Smooth muscle cell (in vitro differentiated cells): ENCODE measurements around the gene HMCN2. TPM values are rescaled to one million over a fixed set of nuclear protein-coding genes. Genes with fewer than 3 reads are reported as not detected.

Experiments
- DNase-seq: peaks from one replicate; lab custom pipeline; 2025; ENCODE audit not compliant: unreplicated experiment; lab: John Stamatoyannopoulos, UW
- H2AFZ ChIP-seq: fragments of 200-600 bp; sonication (generic); 2 replicates; pipeline ENCODE4 v1.6.0; 2016; ENCODE audit warnings: antibody characterized with exemption, low read depth, mild to moderate bottlenecking
- H3F3A ChIP-seq: fragments of 200-600 bp; sonication (generic); 2 replicates; pipeline ENCODE4 v1.6.0; 2017; ENCODE audit warnings: antibody characterized with exemption, low read depth
- H3K27ac ChIP-seq: fragments of 200-600 bp; sonication (generic); 2 replicates; pipeline ENCODE4 v1.5.1; 2016; ENCODE audit warnings: low read depth, mild to moderate bottlenecking
- H3K27me3 ChIP-seq: fragments of 200-600 bp; sonication (generic); 2 replicates; pipeline ENCODE4 v1.6.1; 2016; ENCODE audit warnings: low read depth, mild to moderate bottlenecking
- H3K36me3 ChIP-seq: fragments of 200-600 bp; sonication (generic); 2 replicates; pipeline ENCODE4 v1.5.1; 2016; ENCODE audit warnings: low read depth
- H3K4me1 ChIP-seq: fragments of 200-600 bp; sonication (generic); 2 replicates; pipeline ENCODE4 v1.5.1; 2016; ENCODE audit warnings: low read depth
- H3K4me2 ChIP-seq: fragments of 200-600 bp; sonication (generic); 2 replicates; pipeline ENCODE4 v1.6.0; 2016; ENCODE audit warnings: mild to moderate bottlenecking
- H3K4me3 ChIP-seq: fragments of 200-600 bp; sonication (generic); 2 replicates; pipeline ENCODE4 v1.5.1; 2016; ENCODE audit warnings: mild to moderate bottlenecking
- H3K79me2 ChIP-seq: fragments of 200-600 bp; sonication (generic); 2 replicates; pipeline ENCODE4 v1.6.0; 2016; ENCODE audit warnings: low read depth, mild to moderate bottlenecking
- H3K9ac ChIP-seq: fragments of 200-600 bp; sonication (generic); 2 replicates; pipeline ENCODE4 v1.6.0; 2016; ENCODE audit warnings: low read depth
- H3K9me3 ChIP-seq: fragments of 200-600 bp; sonication (generic); replicated peaks from 2 replicates; pipeline ENCODE4 v1.5.1; 2016; ENCODE audit warnings: low read depth
- H4K20me1 ChIP-seq: fragments of 200-600 bp; sonication (generic); 2 replicates; pipeline ENCODE4 v1.6.0; 2016; ENCODE audit warnings: low read depth
- CTCF ChIP-seq: fragments of 200-600 bp; sonication (generic); IDR thresholded peaks from 2 replicates; pipeline ENCODE4 v1.5.1; 2017; ENCODE audit warnings: borderline replicate concordance, mild to moderate bottlenecking, antibody characterized with exemption; ENCODE audit not compliant: insufficient read depth, poor library complexity, severe bottlenecking
- WGBS: methylation state at CpG from one replicate; pipeline ENCODE4 v1.1.7; 2016; ENCODE audit warnings: low lambda C conversion rate; 5-methylcytosine and 5-hydroxymethylcytosine counted together
- polyA plus RNA-seq: library from polyadenylated mRNA; unstranded; fragments of >200 nt; fragmentation: Nextera tagmentation; extraction: Ambion mirVana; gene quantifications from 2 replicates; pipeline ENCODE4 v1.2.1, GENCODE V29; 2016
- total RNA-seq: library from RNA; depleted of rRNA; stranded (reverse); fragments of >200 nt; gene quantifications from 2 replicates; pipeline ENCODE4 v1.2.3, GENCODE V29; 2014

Gene HMCN2
- total and polyA plus RNA-seq, 2 experiments from 2014 or later: under 0.01 TPM; not detected in 1

DNA sequence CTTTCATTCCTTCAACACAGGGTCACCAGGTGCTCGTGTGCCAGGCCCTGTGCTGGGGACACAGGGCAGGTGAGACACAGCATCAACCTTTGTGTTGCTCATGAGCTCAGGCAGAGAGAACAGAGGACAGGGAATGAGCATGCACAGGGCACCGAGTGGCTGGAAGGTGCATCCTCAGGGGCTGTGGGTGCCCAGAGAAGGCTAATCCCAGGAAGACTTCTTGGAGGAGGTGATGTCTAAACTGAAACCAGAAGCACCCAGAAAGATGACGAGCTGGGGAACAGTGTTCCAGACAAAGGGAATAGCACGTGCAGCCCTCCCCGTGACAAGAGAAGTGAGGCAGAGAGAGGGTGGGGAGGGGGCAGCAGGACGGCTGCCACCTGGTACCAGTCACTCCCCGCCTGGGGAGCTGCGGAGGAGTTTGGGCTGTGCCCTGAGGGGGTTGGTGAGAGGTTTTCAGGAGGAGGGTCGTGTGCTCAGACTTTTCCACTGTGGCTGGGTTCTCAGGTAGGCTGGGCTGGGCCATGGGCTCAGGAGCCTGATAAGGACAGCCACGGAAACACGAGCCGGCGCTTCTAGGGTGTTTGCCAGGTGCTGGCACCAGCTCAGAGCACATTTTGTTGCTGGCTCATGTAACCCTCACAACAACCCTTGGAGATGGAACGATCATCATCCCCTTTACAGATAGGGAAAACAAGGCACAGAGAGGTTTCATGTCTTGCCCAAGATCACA is 46.0 kb downstream of the HMCN2 start:
- DNase-seq: no peak
- Histone ChIP-seq H2AFZ (no peak overlapping the region), H3F3A (no peaks in the 10 kb centered on the region), H3K4me1 (no peaks in the 10 kb centered on the region), H3K27ac (no peak overlapping the region), H3K4me3 (no peak overlapping the region), H3K27me3 (no peaks in the 10 kb centered on the region), H3K79me2 (no peaks in the 10 kb centered on the region), H3K9ac (no peak overlapping the region), H4K20me1 (no peaks in the 10 kb centered on the region), H3K9me3 (no peaks in the 10 kb centered on the region), H3K36me3 (no peaks in the 10 kb centered on the region), H3K4me2 (no peak overlapping the region)
- 88% methylated on average over 14 of the region's 14 CpGs for WGBS
- TF ChIP-seq CTCF: no peak

DNA sequence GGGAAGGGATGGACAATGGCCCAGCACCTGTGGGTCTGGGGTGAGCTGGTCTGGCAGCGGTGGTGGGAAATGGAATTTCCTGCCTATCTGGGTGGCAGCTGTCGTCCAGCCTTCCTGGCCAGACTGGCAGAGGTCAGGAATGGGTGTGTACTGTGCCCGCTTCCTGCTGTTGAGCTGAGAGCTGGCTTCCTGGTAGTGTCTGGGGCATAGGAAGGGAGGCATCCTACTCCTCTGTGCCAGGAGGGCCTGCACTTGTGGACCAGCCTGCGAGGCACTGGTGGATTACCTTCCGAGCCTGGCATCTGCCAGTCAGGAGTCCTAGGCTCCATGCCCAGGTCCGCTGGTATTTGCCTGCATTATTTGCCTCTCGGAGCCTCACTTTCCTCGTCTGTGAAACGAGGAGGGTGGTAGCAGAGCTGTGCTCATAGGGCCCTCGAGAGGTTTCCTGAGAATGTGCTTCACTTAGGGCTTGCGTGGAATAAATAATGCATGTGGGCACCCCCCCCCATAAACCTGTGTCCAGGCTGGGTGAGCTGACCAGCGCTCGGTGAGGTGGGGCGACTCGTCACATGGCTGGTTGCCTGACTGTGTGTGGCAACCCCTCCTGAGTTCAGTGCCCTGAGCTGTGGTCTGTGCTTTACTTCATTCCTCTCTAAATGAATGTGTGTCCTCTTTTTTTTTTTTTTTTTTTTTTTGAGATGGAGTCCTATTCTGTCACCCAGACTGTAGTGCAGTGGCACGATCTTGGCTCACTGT is 47.7 kb downstream of the HMCN2 start:
- H3F3A ChIP-seq: no peaks in the 10 kb centered on the region
- no peak overlapping the region for H3K4me3 ChIP-seq
- TF ChIP-seq CTCF: no peak
- H2AFZ ChIP-seq: no peak overlapping the region
- no peak overlapping the region for H3K9ac ChIP-seq
- H3K4me2 ChIP-seq: no peak overlapping the region
- H3K9me3 ChIP-seq: no peaks in the 10 kb centered on the region
- H4K20me1 ChIP-seq: no peaks in the 10 kb centered on the region
- H3K36me3 ChIP-seq: no peaks in the 10 kb centered on the region
- H3K79me2 ChIP-seq: no peaks in the 10 kb centered on the region
- no peaks in the 10 kb centered on the region for H3K27me3 ChIP-seq
- no peak overlapping the region for H3K27ac ChIP-seq
- no peak for DNase-seq
- 90% methylated on average over 16 of the region's 16 CpGs for WGBS
- H3K4me1 ChIP-seq: no peaks in the 10 kb centered on the region

DNA sequence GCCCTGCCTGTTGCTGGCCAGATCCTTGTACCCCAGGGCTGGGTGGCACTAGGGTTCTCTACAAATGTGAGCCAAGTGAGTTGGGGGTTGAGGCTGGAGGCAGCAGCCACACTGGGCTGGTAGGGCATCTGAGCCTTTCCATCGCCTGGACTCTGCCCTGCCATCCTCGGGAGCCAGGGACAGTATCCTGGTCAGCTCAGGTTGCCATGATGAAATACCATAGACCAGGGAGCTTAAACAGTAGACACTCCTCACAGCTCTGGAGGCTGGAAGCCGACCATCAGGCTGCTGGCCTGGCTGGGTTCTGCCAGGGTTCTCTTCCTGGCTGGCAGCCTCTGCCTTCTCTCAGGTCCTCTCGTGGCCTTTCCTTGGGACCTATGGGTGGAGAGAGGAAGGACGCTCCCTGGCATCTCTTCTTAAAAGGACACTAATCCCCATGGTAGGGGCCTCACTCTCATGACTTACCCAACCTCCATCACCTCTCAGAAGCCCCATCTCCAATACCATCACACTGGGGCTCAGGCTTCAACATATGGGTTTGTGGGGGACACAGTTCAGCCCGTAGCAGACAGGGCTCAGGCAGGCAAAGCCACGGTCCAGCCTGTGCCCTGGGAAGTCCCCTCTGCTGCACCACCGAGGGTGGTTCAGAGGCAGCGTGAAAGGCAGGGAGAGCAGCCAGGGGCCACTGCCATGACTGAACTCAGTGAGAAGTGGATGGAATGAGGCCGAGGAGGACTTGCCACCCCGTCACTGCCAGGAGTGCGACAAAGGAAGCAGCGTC is 50.1 kb downstream of the HMCN2 start:
- no peak overlapping the region for H2AFZ ChIP-seq
- no peak for DNase-seq
- no peaks in the 10 kb centered on the region for H3F3A ChIP-seq
- H3K4me3 ChIP-seq: no peak overlapping the region
- H3K4me2 ChIP-seq: no peak overlapping the region
- no peaks in the 10 kb centered on the region for H3K79me2 ChIP-seq
- no peaks in the 10 kb centered on the region for H3K9me3 ChIP-seq
- H3K36me3 ChIP-seq: no peaks in the 10 kb centered on the region
- WGBS: 86% methylated on average over 13 of the region's 13 CpGs
- H4K20me1 ChIP-seq: no peaks in the 10 kb centered on the region
- no peak for TF ChIP-seq CTCF
- no peak overlapping the region for H3K9ac ChIP-seq
- H3K27me3 ChIP-seq: no peaks in the 10 kb centered on the region
- H3K27ac ChIP-seq: no peak overlapping the region
- no peaks in the 10 kb centered on the region for H3K4me1 ChIP-seq
